K562 treated with DMSO at 1 percent for 48 hours (cell line): ENCODE measurements around the gene TACR1. TPM values are rescaled to one million over a fixed set of nuclear protein-coding genes. Genes with fewer than 3 reads are reported as not detected.

Experiments used
- total RNA-seq: library from RNA; unstranded; fragments of 300-600 nt; gene quantifications from 2 replicates; pipeline ENCODE4 v1.2.3, GENCODE V29; 2022; ENCODE audit warnings: low replicate concordance; ENCODE audit errors: extremely low read depth

TACR1 gene
- total RNA-seq: not detected in 2 replicates

GRCh38 chr2:75199428-75200011 is at the start of gene TACR1:
TACR1 (minus strand) TSS chr2:75199520; CDS start chr2:75198934, 586 bp downstream.

Other genes starting within 250 kb of the TACR1 start
- gene POLE4, start 240.9 kb downstream of the TACR1 start, total RNA-seq: not detected in 2 replicates